Large intestine (tissue), 12 donors: ENCODE results near the gene OAS2. TPM values are rescaled to one million over a fixed set of nuclear protein-coding genes. Genes with fewer than 3 reads are reported as not detected.

Experiments
- DNase-seq, 2 donors: peaks; one replicate each; pipeline versions ENCODE4 v3.0.0 to v3.0.0-alpha.2; 2013
- H3K27ac ChIP-seq: one replicate; pipeline ENCODE4 v1.5.1; 2013; ENCODE audit warnings: low read length
- H3K27me3 ChIP-seq: 2 replicates; pipeline ENCODE4 v1.6.1; 2013; ENCODE audit warnings: low read length; ENCODE audit not compliant: control insufficient read depth, insufficient read depth
- H3K36me3 ChIP-seq: 2 replicates; pipeline ENCODE4 v1.6.1; 2013; ENCODE audit warnings: low read length; ENCODE audit not compliant: control insufficient read depth, insufficient read depth
- H3K4me1 ChIP-seq: one replicate; pipeline ENCODE4 v1.6.1; 2013; ENCODE audit warnings: low read length; ENCODE audit not compliant: control insufficient read depth, insufficient read depth
- H3K4me3 ChIP-seq: one replicate; pipeline ENCODE4 v1.5.1; 2013; ENCODE audit warnings: low read length
- H3K9me3 ChIP-seq: one replicate; pipeline ENCODE4 v1.6.1; 2013; ENCODE audit warnings: mild to moderate bottlenecking, low read depth, low read length, moderate library complexity; ENCODE audit not compliant: control insufficient read depth
- WGBS: methylation state at CpG from one replicate; pipeline ENCODE4 v1.1.5; 2013; ENCODE audit warnings: low lambda C conversion rate; ENCODE audit not compliant: insufficient coverage; 5-methylcytosine and 5-hydroxymethylcytosine counted together
- long read RNA-seq, 11 donors: transcript quantifications; one replicate each; lab custom pipeline, GENCODE V29; 2026
- polyA plus RNA-seq: library from polyadenylated mRNA; unstranded; fragments of 120-200 nt; gene quantifications from one replicate; pipeline ENCODE4 v1.2.1, GENCODE V29; 2013

OAS2 gene, protein sequence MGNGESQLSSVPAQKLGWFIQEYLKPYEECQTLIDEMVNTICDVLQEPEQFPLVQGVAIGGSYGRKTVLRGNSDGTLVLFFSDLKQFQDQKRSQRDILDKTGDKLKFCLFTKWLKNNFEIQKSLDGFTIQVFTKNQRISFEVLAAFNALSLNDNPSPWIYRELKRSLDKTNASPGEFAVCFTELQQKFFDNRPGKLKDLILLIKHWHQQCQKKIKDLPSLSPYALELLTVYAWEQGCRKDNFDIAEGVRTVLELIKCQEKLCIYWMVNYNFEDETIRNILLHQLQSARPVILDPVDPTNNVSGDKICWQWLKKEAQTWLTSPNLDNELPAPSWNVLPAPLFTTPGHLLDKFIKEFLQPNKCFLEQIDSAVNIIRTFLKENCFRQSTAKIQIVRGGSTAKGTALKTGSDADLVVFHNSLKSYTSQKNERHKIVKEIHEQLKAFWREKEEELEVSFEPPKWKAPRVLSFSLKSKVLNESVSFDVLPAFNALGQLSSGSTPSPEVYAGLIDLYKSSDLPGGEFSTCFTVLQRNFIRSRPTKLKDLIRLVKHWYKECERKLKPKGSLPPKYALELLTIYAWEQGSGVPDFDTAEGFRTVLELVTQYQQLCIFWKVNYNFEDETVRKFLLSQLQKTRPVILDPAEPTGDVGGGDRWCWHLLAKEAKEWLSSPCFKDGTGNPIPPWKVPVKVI
- polyA plus RNA-seq = 2.9 TPM
- long read RNA-seq, donor 1, partial matches to known transcripts = 0 of 1 reads
- long read RNA-seq, donor 1, other reads (novel, unspliced or antisense) = 0 of 1 reads
- long read RNA-seq, donor 2, full-length matches to known transcripts = 1 of 1 reads
- long read RNA-seq, donor 2, partial matches to known transcripts = 0 of 1 reads
- long read RNA-seq, donor 2, other reads (novel, unspliced or antisense) = 0 of 1 reads
- long read RNA-seq, donor 3 = 0 reads
- long read RNA-seq, donor 4 = 0 reads
- long read RNA-seq, donor 5 = 0 reads
- long read RNA-seq, donor 6 = 0 reads
- long read RNA-seq, donor 7 = 0 reads
- long read RNA-seq, donor 8, full-length matches to known transcripts = 2 of 2 reads
- long read RNA-seq, donor 8, partial matches to known transcripts = 0 of 2 reads
- long read RNA-seq, donor 8, other reads (novel, unspliced or antisense) = 0 of 2 reads
- long read RNA-seq, donor 9 = 0 reads
- long read RNA-seq, donor 10, full-length matches to known transcripts = 5 of 5 reads
- long read RNA-seq, donor 10, partial matches to known transcripts = 0 of 5 reads
- long read RNA-seq, donor 10, other reads (novel, unspliced or antisense) = 0 of 5 reads
- long read RNA-seq, donor 11, partial matches to known transcripts = 0 of 1 reads
- long read RNA-seq, donor 11, other reads (novel, unspliced or antisense) = 0 of 1 reads

DNA sequence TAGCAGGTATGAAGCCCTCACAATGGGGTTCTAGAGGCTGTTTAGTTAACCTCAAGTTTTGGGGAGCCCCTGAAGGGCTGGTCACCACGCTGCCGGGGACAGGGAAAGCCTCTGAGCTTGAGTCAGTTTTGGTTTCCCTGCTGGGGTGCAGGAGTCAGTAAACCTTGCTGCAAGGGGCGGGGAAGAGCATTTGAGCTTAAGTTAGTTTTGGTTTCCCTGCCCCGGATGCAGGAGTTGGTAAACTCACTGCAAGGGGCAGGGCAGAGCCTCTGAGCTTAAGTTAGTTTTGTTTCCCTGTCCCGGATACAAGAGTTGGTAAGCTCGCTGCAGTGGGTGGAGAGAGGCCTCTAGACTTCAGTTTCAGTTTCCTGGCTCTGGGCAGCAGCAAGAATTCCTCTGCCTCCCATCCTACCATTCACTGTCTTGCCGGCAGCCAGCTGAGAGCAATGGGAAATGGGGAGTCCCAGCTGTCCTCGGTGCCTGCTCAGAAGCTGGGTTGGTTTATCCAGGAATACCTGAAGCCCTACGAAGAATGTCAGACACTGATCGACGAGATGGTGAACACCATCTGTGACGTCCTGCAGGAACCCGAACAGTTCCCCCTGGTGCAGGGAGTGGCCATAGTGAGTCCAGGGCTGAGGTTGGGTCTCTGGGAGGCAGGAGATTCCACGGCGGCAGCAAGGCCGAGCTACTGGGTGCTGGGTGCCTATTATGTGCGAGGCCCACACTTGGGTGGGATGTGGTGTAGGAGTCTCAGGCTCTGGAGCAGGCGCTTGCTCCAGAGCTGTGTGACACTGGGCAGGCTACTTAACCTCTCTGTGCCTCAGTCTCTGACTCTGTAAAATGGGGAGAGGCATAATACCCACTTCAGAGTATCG lies at the start of gene OAS2:
Gene OAS2, plus strand, starts transcription at position 357 of the 878 bp plus-strand sequence. Its CDS starts 90 bp downstream, at position 447.
- H3K36me3 ChIP-seq = no peaks in the 10 kb centered on the region
- H3K4me3 ChIP-seq = peak within 1 kb of the TSS; percentile 6
- WGBS = no CpG with 5 or more reads among the region's 19 CpGs
- H3K27ac ChIP-seq = peak within 1 kb of the TSS; percentile 29
- peak; percentile 23 to 48 for DNase-seq
- H3K4me1 ChIP-seq = no peaks in the 10 kb centered on the region
- H3K27me3 ChIP-seq = no peaks in the 10 kb centered on the region
- H3K9me3 ChIP-seq = no peaks in the 10 kb centered on the region

DNA sequence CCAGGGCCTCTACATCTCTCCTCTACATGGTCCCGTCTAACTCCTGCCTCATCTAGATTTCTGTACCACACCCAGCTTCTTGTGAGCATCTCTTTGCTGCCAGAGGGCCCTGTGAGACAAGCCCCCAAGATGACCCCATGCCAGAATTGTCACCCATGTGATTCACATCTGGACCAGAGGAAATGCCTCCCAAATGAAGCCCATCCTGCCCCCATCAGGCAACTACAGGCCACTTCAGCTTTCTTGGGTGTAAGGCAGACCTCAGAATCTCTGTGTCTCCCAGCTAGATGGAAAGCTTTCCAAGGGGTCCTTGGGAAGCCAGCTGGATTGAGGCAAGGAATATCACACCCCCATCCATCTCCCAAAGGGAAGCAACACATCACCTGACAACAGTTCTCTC lies 49.3 kb upstream of the OAS2 start:
- no peaks in the 10 kb centered on the region for H3K27me3 ChIP-seq
- H3K36me3 ChIP-seq = no peaks in the 10 kb centered on the region
- peaks cover 4% of the 10 kb centered on the region for H3K4me1 ChIP-seq
- H3K27ac ChIP-seq = no peak overlapping the region
- DNase-seq = no peak
- no peaks in the 10 kb centered on the region for H3K9me3 ChIP-seq
- H3K4me3 ChIP-seq = no peak overlapping the region
- no CpG with 5 or more reads among the region's 1 CpG for WGBS

DNA sequence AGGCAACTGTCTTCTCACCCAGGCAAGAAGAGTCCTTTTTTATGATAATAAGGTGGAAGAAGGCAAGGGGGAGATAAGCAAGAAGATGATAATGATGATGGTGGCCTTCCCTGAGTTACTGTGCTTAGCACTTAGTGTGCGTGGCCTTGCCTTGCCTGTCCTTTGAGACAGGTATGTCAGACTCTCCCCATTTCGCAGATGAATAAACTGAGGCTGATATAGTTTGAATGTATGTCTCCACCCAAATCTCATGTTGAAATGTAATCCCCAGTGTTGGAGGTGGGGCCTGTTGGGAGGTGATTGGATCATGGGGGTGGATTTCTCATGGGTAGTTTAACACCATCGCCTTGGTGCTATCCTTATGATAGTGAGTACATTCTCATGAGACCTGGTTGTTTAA lies 48.6 kb upstream of the OAS2 start:
- Histone ChIP-seq H3K36me3 (no peaks in the 10 kb centered on the region), H3K4me3 (no peak overlapping the region), H3K4me1 (peaks cover 4% of the 10 kb centered on the region), H3K27ac (no peak overlapping the region), H3K9me3 (no peaks in the 10 kb centered on the region), H3K27me3 (no peaks in the 10 kb centered on the region)
- WGBS = no CpG with 5 or more reads among the region's 3 CpGs
- no peak for DNase-seq

DNA sequence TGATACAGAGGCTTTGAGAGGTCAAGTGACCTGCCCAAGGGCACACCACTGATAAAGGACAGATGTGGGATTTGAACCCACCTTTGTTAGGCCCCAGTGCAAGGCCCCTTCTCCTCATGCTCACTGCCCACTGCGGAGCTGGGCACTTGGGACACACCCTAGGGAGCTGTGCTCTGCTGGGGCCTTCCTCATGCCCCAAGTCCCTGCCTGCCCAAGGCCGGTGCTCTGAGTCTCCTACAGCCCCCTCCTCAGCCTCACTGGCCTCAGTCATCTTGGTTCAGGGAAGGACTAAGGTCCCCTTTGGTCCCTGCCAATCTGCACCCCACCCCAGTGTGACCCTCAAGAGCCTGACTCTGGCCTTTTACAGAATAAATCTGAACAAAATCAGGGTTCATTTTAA lies 48.0 kb upstream of the OAS2 start:
- Histone ChIP-seq H3K27ac (no peak overlapping the region), H3K4me3 (no peak overlapping the region), H3K27me3 (no peaks in the 10 kb centered on the region), H3K9me3 (no peaks in the 10 kb centered on the region), H3K4me1 (peaks cover under 1% of the 10 kb centered on the region), H3K36me3 (no peaks in the 10 kb centered on the region)
- WGBS = no CpG with 5 or more reads among the region's 2 CpGs
- DNase-seq = no peak

DNA sequence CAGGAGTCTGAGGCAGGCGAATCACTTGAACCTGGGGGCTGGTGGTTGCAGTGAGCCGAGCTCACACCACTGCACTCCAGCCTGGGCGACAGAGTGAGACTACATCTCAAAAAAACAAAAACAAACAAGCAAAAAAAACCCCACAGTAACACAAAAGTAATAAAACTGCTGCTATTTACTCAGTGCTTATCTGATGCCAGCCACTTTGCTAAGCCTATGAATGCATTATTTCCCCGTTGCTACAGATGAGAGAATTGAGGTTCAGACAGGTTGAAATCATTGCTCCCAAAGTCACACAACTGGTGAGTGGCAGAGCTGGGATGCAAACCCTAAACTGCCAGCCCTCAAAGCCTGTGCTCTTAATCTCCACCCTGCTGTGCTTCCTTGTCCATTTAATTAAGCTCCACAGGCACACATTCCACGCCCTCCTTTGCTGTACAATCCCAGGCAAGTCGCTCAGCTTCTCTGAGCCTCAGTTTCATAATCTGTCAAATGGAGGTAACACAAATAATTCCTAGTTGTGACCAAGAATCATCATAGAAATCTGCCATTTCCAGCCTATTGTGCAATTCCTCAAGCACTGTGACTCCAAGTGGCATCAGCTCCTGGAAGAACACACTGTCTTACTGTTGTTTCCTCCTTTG lies 45.7 kb upstream of the OAS2 start:
- Histone ChIP-seq H3K9me3 (no peaks in the 10 kb centered on the region), H3K27ac (no peak overlapping the region), H3K36me3 (no peaks in the 10 kb centered on the region), H3K27me3 (no peaks in the 10 kb centered on the region), H3K4me1 (no peaks in the 10 kb centered on the region), H3K4me3 (no peak overlapping the region)
- no CpG with 5 or more reads among the region's 6 CpGs for WGBS
- DNase-seq = no peak

DNA sequence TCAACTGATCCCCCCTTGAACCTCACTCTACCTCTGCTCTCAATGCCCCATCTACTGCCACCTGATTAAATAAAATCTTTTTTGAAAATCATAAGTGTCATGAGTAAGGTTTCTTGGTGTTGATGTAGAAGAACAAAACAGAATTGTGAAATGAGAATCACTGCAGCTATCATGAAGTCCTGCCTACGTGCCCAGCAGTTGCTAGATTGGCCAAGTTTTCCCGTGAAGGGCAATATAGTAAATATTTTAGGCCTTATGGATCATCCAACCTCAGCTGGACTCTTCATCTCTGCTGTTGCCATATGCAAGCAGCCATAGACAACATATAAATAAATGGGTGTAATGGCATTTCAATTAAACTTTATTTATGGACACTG lies 45.2 kb upstream of the OAS2 start:
- Histone ChIP-seq H3K9me3 (no peaks in the 10 kb centered on the region), H3K27me3 (no peaks in the 10 kb centered on the region), H3K4me1 (no peaks in the 10 kb centered on the region), H3K4me3 (no peak overlapping the region), H3K27ac (no peak overlapping the region), H3K36me3 (no peaks in the 10 kb centered on the region)
- WGBS = 60% methylated on average over 2 of the region's 2 CpGs
- no peak for DNase-seq

DNA sequence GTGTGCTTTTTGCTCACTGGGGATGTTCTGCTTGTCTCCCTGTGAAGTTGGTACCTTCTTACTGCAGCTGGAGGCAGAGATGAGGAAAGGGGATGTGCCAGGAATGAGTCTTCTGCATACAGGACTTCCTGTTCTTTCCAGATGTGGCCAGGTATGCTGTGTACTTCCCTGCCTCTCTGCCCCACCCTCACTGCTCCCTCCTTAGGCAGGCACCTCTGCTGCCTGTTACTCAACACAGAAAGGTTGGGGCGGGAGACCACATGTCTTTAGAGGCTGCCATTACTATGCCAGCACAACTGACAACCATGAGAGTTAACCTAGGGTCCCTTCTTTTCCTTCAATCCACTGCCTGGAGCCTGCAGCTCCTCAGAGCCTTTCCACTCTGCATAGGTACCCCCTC lies 42.1 kb upstream of the OAS2 start:
- no CpG with 5 or more reads among the region's 1 CpG for WGBS
- DNase-seq = peak in 1 of 2 donors; percentile 12
- no peak overlapping the region for H3K27ac ChIP-seq

DNA sequence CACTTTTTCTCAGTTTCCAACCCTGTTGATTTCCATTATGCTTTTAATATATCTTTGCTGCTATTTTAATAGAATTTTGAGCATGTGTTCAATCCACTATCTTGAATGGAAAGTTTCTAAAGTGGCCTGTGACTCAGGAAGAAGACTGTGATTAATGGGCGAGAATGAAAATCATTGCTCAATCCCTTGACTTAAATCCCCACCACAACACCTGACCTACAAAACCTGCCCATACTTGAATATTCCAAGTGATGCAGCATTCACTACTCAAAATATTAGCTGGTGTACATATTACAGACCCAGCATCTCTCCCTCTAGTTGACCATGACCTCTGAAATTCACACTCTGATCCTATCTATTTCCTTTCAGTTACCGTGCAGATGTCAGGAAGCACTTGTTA lies 41.4 kb upstream of the OAS2 start:
- no CpG with 5 or more reads among the region's 2 CpGs for WGBS
- Histone ChIP-seq H3K4me3 (no peak overlapping the region), H3K36me3 (peaks cover 4% of the 10 kb centered on the region), H3K4me1 (peaks cover 13% of the 10 kb centered on the region), H3K27me3 (no peaks in the 10 kb centered on the region), H3K27ac (no peak overlapping the region), H3K9me3 (no peaks in the 10 kb centered on the region)
- DNase-seq = peak in 1 of 2 donors; percentile 15

More for the DNA sequence above, 42.1 kb upstream of the OAS2 start:
- Histone ChIP-seq H3K36me3 (no peaks in the 10 kb centered on the region), H3K4me1 (peaks cover 13% of the 10 kb centered on the region), H3K4me3 (no peak overlapping the region), H3K9me3 (no peaks in the 10 kb centered on the region), H3K27me3 (no peaks in the 10 kb centered on the region)
